Measurements from ENCODE around the gene NOG.

NOG gene

DNA sequence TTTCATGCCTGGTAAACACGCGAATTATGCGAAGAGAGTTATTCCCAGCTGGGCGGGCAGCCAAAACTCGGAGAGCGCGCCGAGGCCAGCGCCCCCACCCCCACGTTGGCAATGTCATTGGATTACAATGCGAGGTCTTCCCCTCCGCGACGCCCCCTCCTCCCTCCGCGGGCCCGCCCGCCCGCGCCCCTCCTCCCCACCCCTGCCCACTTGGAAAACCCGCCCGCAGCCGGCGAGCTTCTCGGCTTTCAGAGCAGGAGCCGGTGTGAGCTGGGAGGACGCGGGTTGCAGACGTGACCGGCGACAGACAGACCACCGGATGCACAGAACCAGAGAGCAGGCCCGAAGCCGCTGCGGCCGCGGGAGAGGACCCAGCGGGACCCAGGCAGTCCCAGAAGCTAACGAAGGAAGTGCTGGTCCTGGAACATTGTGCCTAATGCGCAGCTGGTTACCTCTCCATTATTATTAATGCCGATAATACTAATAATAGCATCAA is 4.0 kb downstream of the NOG start:
- DNase-seq: peak; percentile 76

DNA sequence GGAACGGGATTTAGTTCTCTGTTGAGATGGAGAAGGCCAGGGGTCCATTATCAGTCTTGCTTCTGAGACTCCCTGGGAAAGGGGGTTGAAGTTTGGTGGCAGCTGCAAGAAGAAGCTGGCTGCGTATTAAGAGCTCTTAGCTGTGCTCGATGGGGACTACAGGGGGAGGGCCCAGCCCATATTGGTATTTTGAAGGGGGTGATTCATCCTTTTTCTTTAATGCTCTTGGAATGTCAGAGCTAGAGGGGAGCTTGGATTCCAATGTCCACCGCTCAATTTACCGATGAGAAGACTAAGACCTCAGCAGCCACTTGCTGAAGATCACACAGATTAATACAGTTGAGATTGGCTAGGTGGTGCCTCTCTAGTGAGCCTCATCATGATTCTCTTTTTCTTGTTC is 5.0 kb downstream of the NOG start:
- no peak for DNase-seq

DNA sequence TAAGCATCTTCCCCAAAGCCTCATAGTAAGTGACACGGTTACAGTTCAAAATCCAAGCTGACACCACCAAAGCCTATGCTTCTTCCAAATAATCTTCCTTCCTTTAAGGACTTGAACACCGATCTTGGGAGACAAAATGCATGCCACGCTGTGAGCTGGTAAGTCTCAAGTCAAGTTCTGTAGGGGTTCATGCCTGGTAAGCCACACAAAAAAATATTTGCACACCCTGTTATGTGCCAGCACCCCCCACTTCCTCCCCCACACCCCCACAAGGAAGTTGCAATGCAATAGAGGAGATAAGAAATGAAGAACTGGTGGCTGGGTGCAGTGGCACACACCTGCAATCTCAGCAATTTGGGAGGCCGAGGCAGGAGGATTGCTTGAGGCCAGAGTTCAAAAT is 5.6 kb downstream of the NOG start:
- DNase-seq: no peak

DNA sequence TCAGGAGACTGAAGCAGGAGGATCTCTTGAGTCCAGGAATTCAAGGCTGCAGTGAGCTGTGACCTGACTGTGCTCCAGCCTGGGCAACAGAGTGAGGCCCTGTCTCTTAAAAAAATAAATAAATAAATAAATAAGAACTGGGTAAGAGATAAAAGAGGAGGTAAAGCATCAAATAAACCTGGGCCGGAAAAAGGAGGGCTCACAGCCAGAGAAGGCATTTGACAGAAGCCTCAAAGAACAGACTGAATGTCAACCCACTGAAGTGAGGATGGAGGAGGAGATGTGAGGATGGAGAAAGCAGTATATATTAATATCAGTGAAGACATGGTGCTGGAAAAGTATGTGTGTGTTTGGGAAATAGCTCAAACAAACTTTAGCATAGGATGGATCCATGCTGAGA is 6.1 kb downstream of the NOG start:
- no peak for DNase-seq

DNA sequence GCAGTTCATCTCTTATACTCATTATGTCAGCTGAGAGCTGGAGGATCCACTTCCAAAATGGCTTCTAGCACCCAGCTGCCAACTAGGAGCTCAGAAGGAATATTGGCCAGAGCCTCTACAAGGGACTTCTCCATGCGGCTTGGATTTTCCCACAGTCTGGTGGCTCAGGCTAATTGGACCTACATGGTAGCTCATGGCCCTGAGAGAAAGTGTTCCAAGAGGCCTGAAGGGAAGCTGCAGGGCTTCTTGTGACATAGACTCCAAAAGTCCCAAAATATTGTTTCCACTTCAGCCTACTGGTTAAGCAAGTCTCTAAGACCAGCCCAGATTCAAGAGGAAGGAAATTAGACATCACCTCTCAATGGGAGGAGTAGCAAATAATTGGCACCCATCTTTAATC is 6.8 kb downstream of the NOG start:
- DNase-seq: no peak

DNA sequence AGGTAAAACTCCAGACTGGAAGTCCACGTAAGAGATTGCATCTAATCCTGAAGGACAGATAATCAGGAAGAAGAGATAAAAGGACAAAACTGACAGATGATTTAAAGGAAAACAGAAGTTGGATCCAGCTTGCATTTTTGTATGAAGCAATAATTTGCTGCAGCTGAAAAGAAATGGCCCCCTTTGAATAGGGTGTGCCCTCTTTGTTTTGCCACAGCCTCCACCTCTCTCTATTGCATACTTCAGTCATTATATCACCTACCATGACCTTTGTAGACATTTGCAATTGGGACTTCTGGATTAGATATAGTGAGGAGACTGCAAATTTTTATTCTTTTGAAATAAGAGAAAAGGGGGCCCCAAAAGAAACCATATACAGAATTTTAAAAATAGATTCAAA is 8.1 kb downstream of the NOG start:
- DNase-seq: no peak

DNA sequence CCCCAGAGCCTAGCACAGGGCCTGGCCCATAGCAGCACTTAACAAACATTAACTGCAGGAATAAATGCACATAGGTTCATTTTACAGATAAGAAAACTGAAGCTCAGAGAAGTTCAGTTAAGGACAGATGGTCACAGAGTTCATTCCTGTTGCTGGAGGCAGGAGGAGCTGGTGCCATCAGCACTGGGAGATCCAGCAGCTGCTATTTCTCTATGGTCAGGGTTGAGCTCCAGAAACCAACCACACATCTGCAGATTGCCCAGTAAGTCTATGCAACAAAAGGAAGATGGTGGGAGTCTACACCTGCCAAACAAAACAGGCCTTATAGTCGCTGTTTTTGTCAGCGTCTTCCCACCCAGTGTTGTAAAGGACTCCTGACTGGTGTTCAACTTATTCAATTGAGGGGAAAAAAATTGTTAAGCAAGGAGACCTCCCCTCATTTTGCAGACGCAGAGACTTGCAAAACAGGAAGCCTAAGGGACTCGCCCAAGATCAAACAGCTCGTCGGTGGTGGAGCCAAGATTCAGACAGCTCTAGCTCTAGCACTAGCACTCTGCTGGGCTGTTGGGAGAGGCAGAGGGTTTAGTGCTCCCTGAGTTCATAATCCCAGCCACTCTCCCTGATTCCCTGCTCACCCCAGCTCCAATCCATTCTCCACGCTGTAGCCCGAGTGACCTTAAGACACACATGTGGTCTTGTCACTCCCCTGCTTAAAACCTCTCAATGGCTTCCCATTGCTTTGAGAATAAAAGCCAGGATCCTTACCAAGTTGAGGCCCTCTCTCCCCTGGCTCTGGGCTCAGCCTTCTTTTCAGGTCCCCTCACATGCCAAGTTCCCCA is 9.0 kb downstream of the NOG start:
- no peak for DNase-seq

DNA sequence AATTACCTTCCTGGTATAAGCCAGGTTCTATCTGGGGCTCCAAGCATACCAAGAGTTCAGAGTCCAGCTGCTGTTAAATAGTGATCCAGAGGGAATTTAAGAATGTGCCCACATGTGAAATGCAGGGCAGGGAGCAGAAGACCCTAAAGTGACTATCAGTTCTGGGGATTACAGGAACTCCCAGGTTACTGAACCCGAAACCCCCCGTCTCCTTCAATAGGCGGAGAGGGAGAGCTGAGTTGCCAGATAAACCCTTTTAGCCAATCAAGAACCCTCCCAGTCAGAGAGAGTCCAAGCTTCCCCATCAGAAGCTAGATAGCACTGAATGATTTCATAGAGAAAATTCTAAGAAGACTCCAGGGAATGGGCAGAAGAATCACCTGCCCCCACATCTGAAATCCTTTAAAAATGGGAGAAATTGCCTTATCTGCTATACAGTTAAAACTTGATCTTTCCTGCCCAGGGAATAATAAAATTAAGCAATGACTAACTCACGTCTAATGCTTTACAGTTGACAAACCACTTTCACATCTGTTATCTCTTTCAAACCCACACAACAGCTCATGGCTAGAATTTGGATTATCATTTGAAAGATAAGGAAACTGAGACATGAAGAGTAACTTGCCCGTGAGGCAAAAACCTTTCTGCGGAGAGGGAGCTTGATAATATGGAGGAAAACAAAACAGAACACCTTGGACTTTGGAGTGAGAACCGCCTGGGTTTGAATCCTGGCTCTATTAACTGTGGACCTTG is 10.2 kb downstream of the NOG start:
- no peak for DNase-seq

DNA sequence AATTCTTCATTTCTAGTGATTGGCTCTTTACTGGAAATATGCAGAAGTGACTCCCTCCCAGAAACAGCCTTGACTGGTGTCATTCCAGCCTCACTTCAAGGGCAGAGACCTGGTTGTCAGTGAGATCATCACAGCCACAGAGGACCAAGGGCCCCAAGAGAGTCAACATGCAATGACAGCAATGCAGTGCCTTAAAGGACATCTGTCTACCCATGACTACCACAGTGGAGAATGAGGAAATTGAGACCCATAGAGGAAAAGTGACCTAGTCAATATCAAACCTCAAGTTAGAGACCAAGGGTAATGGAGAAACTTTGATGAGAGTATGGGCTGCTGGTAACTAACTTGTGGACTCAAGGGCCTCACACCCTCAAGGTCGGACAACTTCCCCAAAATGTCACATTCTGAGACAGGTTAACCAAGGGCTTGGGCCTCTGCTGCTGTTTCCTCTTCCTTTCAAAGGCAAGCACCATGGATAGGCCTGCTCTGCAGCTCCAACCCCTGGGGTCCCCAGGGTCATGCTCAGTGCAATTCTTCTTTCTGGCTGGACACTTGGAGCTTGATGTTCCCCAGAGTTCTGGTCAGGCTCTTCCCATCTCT is 11.3 kb downstream of the NOG start:
- DNase-seq: no peak

DNA sequence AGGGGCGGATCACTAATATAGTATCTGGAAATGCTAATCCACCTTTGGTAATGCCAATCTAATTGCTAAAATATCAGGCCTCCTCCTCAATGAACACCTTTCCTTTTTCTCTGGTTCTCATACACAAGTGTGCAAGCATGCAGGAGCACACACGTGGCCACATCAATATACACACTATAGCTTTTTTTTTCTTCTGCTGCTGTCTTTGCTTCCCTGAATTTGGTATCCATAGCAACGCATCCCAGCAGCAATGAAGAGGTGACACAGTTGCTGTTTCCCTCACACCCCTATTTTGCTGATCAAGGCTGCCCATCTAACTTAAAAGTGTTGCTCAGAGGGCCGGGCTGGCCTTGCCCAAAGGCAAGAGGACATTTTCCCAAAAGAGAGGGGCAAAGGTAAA is 15.4 kb downstream of the NOG start:
- no peak for DNase-seq

DNA sequence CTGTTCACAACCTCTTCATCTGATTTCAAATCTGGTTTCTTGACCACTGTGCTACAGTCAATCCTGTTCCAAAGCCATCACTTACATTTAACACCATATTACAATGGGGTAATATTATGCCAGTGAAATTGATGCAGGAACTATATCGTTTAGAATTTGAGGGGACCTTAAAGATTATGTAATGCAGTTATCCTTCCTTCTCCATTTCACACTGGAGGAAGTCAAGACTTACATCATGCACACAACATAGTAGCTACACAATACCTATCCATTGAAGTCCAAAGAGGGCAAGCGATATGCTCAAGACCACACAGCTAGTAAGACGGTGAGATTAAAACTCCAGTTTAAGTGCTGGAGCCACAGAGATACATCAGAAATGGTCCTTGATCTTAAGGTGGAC is 16.8 kb downstream of the NOG start:
- no peak for DNase-seq

DNA sequence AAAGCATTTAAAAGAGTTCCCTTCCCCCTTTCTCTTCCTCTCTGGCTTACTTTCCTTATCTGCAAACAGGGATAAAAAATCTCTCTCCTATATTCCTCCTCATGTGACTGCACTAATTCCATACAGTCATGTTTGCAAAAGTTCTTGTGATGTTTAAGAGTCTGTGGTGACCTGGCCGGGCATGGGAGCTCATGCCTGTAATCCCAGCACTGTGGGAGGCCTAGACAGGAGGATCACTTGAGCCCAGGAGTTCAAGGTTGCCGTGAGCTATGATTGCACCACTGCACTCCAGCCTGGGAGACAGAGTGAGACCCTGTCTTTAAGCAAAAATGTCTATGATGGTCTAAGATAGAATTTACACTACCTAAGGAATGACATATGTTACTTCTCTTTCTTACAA is 19.6 kb downstream of the NOG start:
- no peak for DNase-seq

DNA sequence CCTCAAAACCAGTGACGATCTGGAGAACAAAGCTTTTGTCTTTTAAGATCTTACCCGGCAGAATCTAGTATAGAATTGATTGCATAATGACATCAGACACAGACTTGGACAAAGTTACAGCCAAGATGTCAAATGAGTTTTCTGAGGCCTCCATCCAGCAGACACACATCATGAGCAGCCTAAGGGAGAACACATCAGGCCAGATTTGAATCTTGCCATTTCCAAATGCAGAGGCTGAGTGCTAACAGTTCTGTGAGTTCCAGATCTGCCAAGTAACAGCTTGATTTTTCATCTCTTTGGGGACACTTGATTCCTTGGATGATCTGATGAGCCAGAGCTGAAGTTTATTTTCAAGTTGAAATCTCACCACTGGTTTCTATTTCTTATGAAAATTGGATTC is 21.0 kb downstream of the NOG start:
- no peak for DNase-seq

DNA sequence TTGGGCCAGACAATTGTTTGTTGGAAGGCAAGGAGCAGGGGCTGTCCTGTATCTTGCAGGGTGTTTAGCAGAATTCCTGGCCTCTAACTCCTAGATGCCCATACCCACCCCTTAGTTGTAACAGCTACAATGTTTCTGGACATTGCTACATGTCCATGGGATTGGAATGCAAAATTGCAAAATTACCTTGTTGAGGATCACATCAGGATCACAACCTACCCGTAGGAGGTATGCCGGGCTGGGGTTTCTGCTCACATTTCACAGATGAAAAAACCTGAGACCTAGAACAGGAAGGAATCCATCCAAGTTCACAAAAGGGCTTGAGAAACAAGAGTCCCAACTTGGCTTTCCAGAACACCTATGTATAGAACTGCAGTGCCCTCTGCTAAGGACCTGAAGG is 22.7 kb downstream of the NOG start:
- no peak for DNase-seq

DNA sequence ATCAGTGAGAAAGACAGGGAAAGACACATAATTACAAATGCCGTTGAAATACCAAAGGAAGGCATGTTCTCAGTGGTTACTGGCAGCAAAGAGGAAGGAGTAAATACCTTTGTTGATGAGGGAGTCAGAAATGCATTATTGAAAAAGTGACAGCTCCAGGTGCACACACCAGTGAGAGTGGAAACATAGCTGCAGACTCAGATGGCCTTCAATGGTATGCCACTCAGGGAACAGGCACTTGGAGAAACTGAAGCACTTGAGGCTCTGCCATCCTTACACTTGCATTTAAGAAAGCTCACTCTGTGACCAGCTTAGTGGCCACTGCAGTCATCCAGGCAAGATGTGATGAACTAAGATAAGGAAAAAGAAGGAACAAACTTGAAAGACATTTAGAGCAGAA is 29.9 kb downstream of the NOG start:
- no peak for DNase-seq

DNA sequence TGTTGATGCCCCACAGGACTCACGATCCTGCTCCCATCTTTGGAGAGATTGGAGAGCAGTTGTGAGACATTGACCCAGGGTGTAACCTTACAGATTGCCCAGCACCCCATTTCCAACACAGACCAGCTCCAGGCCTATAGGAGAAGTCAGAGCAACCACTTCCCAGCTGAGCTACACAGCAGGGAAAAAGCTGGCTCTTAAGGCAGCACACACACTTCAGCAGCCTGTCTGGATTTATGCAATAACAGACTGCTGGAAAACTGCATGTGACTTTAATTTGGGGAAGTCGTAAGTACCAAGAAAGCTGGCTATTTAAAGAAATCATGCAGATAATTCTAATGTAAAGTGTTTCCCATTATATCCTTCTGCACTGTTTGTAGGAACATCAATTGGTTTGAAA is 30.8 kb downstream of the NOG start:
- DNase-seq: no peak

DNA sequence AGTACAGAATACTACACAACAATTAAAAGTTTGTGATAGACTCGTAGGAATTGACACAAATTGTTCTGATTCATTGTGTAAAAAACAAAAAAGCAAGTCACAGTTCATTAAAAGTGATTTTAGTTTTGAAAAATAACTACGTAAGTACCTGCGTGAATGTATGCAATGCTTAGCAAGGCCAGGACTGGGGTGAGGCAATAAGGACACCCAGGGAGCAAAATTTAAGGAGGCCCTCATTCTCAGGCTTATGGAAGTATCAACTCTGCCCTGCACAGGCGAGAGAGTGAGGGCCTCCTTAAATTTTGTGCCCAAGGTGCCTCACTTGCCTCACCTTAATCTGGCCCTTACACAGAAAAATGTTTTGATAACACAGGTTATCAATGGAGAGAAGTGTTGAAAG is 31.4 kb downstream of the NOG start:
- no peak for DNase-seq

DNA sequence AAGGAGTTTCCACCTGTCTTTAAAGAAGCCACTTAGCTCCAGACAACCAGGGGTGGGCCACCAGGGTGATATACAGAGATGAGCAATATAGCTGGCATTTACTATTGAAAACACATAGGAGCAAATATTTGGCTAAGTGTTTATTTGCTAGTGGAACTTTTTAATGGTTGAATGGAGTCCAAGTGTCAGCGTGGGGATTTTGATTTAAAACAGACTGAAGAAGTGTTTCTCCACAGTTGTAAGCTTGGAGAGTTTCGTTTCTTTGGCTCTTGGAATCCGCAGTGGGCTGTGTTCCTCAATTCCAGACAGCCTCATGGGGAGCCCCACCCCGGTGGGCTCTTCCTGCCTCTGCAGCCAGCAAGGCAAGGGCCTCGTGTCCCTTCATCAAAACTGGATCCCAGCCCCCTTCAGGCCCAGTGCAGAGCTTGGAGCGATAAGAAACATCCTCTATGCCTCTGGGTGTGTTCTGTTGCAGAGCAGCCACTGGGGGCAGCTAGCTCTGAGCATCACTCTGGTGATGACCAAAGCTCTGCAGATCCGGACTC is 36.1 kb downstream of the NOG start:
- no peak for DNase-seq

DNA sequence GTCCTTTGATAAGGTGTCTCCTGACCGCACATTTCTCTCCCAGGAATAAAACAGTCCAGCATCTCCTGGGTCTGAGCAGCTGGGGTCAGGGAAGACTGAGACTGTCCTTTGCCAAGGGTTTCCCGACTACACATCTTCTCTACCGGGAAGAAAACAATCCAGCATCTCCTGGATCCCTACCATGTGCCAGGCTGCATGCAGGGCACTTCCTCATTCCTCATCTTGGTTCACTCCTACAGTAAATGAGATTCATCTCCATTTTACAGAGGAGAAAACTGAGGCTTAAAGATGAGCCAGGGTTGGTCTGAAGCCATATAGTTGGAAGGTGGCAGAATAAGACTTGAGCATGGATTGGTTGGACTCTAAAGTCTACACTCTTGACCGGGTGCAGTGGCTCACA is 36.7 kb downstream of the NOG start:
- DNase-seq: no peak

DNA sequence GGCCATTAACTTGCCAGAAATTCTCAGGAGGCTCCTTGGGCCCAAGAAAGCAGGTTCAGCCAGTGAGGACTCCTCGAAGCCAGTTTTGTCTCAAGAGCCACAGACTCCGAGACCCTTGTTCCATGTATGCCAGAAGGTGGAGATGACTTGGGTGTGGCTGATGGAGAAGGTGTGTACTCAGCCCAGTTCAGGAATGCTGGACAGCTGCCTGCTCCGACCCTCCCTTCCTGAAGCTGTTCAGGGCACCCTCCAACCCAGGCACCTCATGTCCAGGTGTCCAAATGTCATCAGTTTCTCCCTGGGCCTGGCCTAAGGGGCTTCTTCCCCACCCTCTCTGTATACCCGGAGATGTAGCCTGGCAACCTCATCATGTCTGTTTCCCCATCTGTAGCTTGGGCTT is 40.2 kb downstream of the NOG start:
- DNase-seq: no peak

DNA sequence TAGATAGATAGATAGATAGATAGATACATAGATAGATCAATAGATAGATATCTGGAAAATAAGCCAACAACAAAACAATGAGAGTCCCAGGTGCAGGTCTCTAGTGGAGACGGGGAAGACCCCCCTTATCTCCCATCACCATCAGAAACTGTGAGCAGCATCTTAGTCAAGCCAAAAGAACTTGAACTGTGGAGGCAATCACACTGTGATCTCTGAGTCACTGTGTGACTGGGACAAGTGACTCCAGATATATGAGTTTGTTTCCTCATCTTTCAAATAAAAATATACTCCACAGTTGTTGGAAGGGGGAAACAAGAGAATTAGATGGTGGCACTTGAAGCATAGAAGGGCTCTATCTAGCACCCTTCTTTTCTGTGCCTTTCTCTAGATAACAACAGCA is 42.1 kb downstream of the NOG start:
- DNase-seq: no peak

DNA sequence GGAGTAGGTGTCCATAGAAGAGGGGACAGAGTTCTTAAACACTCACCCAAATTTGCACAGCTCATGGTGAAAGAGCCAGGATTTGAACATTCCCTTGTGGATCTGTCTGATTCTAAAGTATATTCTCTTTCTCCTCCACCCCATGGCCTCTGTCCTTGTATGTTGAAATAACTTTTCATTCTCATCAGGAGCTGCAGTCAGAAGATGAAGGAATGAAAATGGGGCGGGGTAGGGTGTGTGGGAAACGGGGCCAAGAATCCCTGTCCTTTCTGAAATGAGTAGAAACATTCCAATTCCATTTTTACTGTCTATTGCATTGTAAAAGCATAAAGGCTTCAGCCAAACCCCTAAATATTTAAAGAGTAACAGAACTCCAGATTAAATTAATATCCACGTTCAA is 42.8 kb downstream of the NOG start:
- no peak for DNase-seq

DNA sequence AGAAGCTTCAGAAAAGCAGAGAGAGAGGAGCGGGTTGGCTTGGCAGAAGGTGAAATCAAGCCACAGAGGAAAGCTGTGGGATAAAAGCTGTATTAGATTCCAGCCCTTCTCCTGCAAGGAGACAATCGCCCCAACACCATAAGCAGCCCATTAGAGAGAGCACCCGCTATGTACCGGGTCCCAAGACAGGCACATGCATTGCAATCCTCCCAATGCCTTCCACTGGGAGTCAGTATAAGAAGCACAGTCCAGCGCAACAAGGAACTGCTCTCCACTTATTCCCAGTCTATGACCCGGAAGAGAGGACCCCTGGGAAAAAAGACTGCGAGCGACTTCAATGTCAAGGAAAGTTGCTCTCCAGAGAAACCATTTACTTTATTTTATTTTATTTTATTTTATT is 43.8 kb downstream of the NOG start:
- DNase-seq: no peak

DNA sequence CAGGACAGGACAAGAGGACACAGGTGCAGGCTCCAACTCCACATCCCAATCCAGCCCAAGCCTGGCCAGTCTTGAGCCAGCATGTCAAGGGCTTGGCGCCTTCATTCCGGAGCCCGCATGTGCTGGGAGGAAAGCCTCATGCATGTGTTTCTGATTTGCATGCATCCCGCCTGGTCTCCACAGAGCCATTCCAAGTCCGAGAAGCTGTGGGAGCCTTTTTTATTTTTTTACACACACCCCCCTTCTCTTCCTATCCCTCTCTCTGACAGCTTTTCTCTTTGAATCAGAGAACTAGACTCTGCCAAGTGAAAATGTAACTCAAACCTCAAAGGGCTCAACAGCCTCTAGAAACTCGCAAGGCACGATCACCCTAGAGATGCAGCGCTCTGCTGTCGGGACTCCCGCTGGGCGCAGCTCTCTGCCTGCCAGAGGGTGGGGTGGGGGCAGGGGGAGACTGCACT is 45.1 kb downstream of the NOG start:
- no peak for DNase-seq

Measured in NCI-H1048 (cell line).